Endodermal cell (in vitro differentiated cells): ENCODE data around the gene CNGA3. TPM values are rescaled to one million over a fixed set of nuclear protein-coding genes. Genes with fewer than 3 reads are reported as not detected.

Experiments used
- DNase-seq: peaks from one replicate; pipeline ENCODE4 v3.0.0-alpha.2; 2017
- H3K27ac ChIP-seq: 2 replicates; pipeline ENCODE4 v1.5.1; 2013; ENCODE audit warnings: mild to moderate bottlenecking, low read depth, low read length, moderate library complexity
- H3K27me3 ChIP-seq: 2 replicates; pipeline ENCODE4 v1.6.1; 2013; ENCODE audit warnings: mild to moderate bottlenecking, low read length, moderate library complexity; ENCODE audit not compliant: insufficient read depth, control insufficient read depth, poor library complexity, severe bottlenecking
- H3K36me3 ChIP-seq: 2 replicates; pipeline ENCODE4 v1.7.0; 2013; ENCODE audit warnings: mild to moderate bottlenecking, low read length, moderate library complexity; ENCODE audit not compliant: control insufficient read depth, insufficient read depth
- H3K4me1 ChIP-seq: one replicate; pipeline ENCODE4 v1.7.0; 2013; ENCODE audit warnings: low read length; ENCODE audit not compliant: control insufficient read depth, insufficient read depth
- H3K4me3 ChIP-seq: 2 replicates; pipeline ENCODE4 v1.5.1; 2013; ENCODE audit warnings: mild to moderate bottlenecking, low read length, moderate library complexity
- H3K9ac ChIP-seq: 2 replicates; pipeline ENCODE4 v1.6.1; 2013; ENCODE audit warnings: mild to moderate bottlenecking, low read length, moderate library complexity; ENCODE audit not compliant: poor library complexity, severe bottlenecking; ENCODE audit errors: extremely low read depth
- H3K9me3 ChIP-seq: 2 replicates; pipeline ENCODE4 v1.6.1; 2013; ENCODE audit warnings: mild to moderate bottlenecking, low read length, moderate library complexity; ENCODE audit not compliant: control insufficient read depth
- H3K27ac Mint-ChIP-seq: 2 replicates; pipeline ENCODE4 v1.8.0; 2020; ENCODE audit warnings: mixed read lengths
- H3K27me3 Mint-ChIP-seq: 2 replicates; pipeline ENCODE4 v1.8.0; 2021; ENCODE audit warnings: mild to moderate bottlenecking, mixed read lengths; ENCODE audit not compliant: insufficient read depth
- H3K36me3 Mint-ChIP-seq: 2 replicates; pipeline ENCODE4 v1.8.0; 2020; ENCODE audit warnings: low read depth, mixed read lengths
- H3K4me1 Mint-ChIP-seq: 2 replicates; pipeline ENCODE4 v1.8.0; 2020; ENCODE audit warnings: mixed read lengths
- H3K4me3 Mint-ChIP-seq: 2 replicates; pipeline ENCODE4 v1.8.0; 2020; ENCODE audit warnings: mild to moderate bottlenecking, moderate library complexity, mixed read lengths
- H3K9me3 Mint-ChIP-seq: 2 replicates; pipeline ENCODE4 v1.8.0; 2020; ENCODE audit warnings: mild to moderate bottlenecking, mixed read lengths
- WGBS, 2 experiments: methylation state at CpG; one replicate each; pipeline versions ENCODE4 v1.1.5 to v1.1.7; 2013; ENCODE audit warnings: missing lambda C conversion rate in 2 of 2, mixed read lengths in 1 of 2; ENCODE audit not compliant: insufficient coverage in 1 of 2, insufficient read length in 1 of 2; 5-methylcytosine and 5-hydroxymethylcytosine counted together
- total RNA-seq, 2 donors: library from RNA; stranded (reverse); fragmentation: NEBNext Ultra II Directional in 1 of 2; extraction: Animal tissue kit (Norgen Biotek cat#: 25700) in 1 of 2; gene quantifications; 2 replicates in 1 of 2; 3 replicates in 1 of 2; pipeline ENCODE4 v1.2.1, GENCODE V29; 2021
- TF ChIP-seq, protein P1 (sequence below): fragments of 200-600 bp; sonication (generic); conservative IDR thresholded peaks from 2 replicates; pipeline ENCODE4 v1.5.0; 2021; ENCODE audit warnings: antibody characterized with exemption, mild to moderate bottlenecking

The CNGA3 gene
- total RNA-seq, 2 donors from 2014 or later, result 0.33 TPM; not detected in 1

DNA sequence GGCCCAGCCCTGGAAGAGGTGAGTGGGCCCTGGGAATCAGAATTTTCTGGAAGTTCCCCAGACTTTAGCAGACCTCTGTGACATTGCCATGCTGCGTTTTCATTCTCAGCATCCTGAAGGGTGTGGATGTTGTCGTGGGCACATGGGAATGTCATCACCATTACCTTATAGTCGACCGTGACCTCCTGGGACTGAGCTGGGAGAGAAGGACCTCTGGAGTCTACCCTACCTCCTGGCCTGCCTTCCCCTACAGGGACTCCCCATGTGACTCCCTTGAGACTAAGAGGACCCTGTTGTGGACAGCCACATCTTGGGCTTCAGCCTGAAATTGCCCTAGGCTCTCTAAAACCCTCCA, 43.0 kb downstream of the CNGA3 start:
- H3K9me3 ChIP-seq, result no peaks in the 10 kb centered on the region
- Mint-ChIP-seq H3K9me3 (no peaks in the 10 kb centered on the region), H3K4me3 (no peak overlapping the region), H3K36me3 (no peaks in the 10 kb centered on the region), H3K27me3 (no peaks in the 10 kb centered on the region), H3K27ac (no peak overlapping the region), H3K4me1 (peaks cover 4% of the 10 kb centered on the region)
- 92 to 95% methylated on average over 2 to 4 of the region's 4 CpGs for WGBS, 2 experiments
- no peak overlapping the region for H3K4me3 ChIP-seq
- peak; percentile 13 for DNase-seq
- H3K27ac ChIP-seq, result no peak overlapping the region
- TF ChIP-seq, protein P1, sequence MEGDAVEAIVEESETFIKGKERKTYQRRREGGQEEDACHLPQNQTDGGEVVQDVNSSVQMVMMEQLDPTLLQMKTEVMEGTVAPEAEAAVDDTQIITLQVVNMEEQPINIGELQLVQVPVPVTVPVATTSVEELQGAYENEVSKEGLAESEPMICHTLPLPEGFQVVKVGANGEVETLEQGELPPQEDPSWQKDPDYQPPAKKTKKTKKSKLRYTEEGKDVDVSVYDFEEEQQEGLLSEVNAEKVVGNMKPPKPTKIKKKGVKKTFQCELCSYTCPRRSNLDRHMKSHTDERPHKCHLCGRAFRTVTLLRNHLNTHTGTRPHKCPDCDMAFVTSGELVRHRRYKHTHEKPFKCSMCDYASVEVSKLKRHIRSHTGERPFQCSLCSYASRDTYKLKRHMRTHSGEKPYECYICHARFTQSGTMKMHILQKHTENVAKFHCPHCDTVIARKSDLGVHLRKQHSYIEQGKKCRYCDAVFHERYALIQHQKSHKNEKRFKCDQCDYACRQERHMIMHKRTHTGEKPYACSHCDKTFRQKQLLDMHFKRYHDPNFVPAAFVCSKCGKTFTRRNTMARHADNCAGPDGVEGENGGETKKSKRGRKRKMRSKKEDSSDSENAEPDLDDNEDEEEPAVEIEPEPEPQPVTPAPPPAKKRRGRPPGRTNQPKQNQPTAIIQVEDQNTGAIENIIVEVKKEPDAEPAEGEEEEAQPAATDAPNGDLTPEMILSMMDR, result no peak
- no peaks in the 10 kb centered on the region for H3K36me3 ChIP-seq
- no peaks in the 10 kb centered on the region for H3K4me1 ChIP-seq
- no peaks in the 10 kb centered on the region for H3K27me3 ChIP-seq
- no peak overlapping the region for H3K9ac ChIP-seq

DNA sequence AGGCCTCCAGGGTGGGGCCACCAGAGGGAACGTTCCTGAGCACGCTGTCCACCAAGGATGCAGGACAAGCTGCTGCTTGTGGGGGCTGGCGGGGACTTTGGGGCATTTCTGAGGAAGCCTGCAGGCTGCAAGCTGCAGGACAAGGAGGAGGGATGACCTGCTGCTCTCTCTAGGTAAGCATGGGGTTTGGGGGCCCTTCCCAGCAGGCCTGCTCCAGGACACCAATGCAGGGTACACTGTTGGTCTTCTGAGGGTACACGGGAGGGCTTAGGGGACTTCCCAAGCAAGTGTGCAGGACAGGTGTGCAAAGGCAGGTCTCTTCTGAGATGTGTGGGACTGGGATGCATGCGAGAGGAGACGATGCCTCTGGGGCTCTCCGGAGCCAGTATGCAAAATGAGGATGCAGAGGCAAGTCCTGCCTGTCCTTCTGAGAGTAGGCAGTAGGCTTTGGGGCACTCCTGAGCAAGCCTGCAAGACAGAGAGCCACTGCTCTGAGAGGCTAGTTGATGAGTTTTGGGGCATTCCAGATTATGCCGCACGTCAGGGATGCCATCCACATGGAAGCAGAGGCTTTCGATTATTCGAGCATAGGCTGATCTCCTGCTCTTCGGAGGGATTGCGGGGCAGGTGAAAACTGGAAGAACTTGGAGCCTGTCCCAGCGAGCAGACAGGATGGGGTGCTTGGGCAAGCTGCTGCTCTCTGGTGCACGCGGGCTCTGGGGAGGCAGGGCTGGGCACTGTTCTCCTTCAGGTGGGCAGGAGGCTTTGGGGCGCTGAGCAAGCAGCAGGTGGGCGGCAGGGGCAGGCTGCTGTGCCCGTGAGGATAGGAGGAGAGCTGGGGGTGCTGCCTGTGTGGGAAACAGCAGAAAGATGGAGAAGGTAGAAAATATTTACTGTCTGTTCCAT, 44.6 kb downstream of the CNGA3 start:
- no peak overlapping the region for H3K4me3 Mint-ChIP-seq
- no peaks in the 10 kb centered on the region for H3K9me3 ChIP-seq
- no peak overlapping the region for H3K27ac Mint-ChIP-seq
- H3K4me3 ChIP-seq, result no peak overlapping the region
- H3K27ac ChIP-seq, result no peak overlapping the region
- no peaks in the 10 kb centered on the region for H3K4me1 Mint-ChIP-seq
- H3K27me3 Mint-ChIP-seq, result no peaks in the 10 kb centered on the region
- 92 to 95% methylated on average over 13 to 19 of the region's 19 CpGs for WGBS, 2 experiments
- no peaks in the 10 kb centered on the region for H3K27me3 ChIP-seq
- H3K4me1 ChIP-seq, result no peaks in the 10 kb centered on the region
- H3K36me3 ChIP-seq, result no peaks in the 10 kb centered on the region
- no peaks in the 10 kb centered on the region for H3K36me3 Mint-ChIP-seq
- peak; percentile 39 for DNase-seq
- H3K9ac ChIP-seq, result no peak overlapping the region
- TF ChIP-seq, protein P1, result no peak
- H3K9me3 Mint-ChIP-seq, result no peaks in the 10 kb centered on the region

DNA sequence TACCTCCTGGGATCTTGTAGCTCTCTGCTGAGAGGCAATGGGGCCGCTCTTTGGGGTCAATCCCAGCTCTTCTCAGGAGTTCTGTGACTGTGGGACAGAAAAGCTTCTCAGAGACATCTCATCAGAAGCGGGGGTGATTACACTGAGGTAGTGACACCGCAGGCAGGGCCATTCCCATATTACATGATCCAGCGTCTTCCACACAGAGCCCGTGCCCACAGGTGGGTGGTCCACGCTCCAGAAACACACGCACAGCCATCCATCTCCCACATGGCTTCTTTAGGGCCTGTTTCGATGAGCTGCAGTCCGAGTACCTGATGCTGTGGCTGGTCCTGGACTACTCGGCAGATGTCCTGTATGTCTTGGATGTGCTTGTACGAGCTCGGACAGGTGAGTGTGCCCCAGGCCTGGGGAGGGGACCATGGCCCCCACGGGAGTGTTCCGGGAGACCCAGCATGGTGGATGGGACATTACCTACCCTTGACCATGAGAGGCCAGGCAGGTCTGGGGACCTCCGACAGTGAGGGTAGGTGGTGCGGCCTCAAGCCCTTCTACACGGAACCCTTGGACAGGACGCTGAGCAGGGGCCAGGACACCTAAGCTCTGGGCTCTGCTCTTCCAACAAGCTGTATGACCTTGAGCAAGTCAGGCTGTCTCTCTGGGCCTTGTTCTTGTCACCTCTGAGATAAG, 45.5 kb downstream of the CNGA3 start:
- DNase-seq, result peak; percentile 21
- Mint-ChIP-seq H3K9me3 (no peaks in the 10 kb centered on the region), H3K36me3 (no peaks in the 10 kb centered on the region), H3K4me1 (no peaks in the 10 kb centered on the region), H3K27ac (no peak overlapping the region), H3K4me3 (no peak overlapping the region), H3K27me3 (peaks cover 3% of the 10 kb centered on the region)
- H3K9me3 ChIP-seq, result no peaks in the 10 kb centered on the region
- H3K27ac ChIP-seq, result no peak overlapping the region
- TF ChIP-seq, protein P1, result no peak
- no peak overlapping the region for H3K4me3 ChIP-seq
- H3K36me3 ChIP-seq, result no peaks in the 10 kb centered on the region
- no peaks in the 10 kb centered on the region for H3K4me1 ChIP-seq
- no peak overlapping the region for H3K9ac ChIP-seq
- H3K27me3 ChIP-seq, result no peaks in the 10 kb centered on the region
- WGBS, 2 experiments, result 95% methylated on average over 17 to 18 of the region's 18 CpGs
